HL-60/S4 treated with retinoic acid at 250 ng/mL for 4 days and 3 days (cell line): ENCODE data around the gene RCE1.

Experiments used
- in situ Hi-C: fragments of 300-500 bp; cut with MboI; formaldehyde crosslinking; loops from 2 replicates; pipeline ENCODE4 v1.7.0; 2022; ENCODE audit warnings: low sequenced_read_pairs

RCE1 gene

DNA sequence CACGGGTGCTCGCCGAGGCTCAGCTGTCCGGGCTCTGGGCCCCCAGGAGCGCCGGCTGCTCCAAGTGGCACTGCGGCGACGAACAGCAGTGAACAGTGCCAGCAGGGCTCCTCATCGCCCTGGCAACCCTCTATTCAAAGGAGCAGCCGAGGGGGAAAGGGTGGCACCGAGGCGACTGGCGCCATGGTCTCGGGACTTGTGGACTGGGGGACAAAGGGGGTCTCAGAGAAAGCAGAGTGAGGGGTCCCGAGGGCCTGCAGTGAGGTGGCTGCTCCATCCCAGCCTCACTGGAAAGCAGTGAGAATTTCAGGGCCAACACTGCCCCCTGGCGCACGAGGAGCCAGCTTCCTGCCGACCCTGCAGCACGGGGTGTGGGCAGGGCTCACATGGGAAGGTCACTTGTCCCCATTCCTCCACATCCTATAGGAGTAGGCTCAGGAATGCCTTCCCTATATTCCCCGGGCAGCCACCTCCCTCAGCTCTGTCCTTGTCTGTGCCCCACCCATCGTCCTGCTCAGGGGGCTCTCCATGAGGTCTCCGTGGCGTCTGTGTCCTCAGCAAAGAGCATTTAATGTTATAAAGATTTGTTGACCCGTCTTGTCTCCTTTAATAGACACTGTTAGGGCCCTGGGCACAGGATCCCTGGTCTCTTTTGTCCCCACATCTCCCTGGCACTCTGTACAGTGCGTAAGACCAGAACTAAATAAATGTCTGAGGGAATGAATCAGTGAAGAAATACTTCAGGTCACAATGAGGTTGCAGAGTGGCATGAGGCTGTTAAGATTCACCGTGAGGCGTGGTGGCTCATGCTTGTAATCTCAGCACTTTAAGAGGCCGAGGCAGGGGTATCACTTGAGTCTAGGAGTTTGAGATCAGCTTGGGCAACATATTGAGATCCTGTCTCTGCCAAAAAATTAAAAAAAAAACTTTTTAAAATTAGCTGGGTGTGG is 40.0 kb downstream of the RCE1 start:
- in situ Hi-C loops: no loop called here

DNA sequence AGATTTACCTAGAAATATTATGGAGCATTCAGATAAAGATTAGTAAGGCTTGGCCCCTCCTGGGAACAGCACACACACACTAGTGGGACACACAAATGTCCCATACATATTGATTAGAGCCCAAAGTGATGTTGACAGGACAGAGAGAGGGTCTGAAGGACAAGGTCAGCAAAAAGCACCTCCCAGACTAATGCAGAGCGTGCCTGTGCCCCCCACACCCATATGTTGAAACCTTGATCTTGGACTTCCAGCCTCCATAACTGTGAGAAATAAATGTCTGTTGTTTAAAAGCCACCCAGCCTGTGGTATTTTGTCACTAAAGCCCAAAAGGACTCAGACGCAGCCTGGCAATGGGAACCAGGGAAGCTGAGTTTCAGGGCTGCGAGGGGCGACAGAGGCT is 41.2 kb downstream of the RCE1 start:
- in situ Hi-C loops: no loop called here

GRCh38 chr11:66885469-66885868 is 42.2 kb downstream of the RCE1 start:
- in situ Hi-C loops: no loop called here

DNA sequence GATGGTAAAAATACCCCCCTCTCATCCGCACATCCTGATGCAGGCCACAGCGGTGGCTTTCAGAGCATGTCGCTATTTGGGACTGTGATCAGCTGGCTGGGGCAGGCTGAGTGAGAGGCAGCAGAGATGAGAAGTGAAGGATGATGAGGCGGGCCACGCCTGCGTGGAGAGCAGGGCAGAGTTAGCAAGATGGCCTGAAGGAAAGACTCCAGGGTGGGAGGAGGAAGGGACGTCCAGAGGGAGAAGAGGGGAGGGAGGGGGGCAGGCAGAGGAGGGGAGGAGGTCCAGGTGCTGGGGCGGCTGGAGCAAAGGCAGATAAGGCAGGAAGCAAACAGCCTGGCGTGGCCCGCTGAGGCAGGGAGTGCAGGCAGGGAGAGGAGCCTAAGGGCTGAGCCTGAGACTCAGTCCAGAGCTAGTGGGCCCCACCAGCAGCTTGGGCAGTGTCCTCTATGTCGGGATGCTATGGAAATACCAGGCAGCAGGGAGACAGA is 42.8 kb downstream of the RCE1 start:
- in situ Hi-C loops: no loop called here

DNA sequence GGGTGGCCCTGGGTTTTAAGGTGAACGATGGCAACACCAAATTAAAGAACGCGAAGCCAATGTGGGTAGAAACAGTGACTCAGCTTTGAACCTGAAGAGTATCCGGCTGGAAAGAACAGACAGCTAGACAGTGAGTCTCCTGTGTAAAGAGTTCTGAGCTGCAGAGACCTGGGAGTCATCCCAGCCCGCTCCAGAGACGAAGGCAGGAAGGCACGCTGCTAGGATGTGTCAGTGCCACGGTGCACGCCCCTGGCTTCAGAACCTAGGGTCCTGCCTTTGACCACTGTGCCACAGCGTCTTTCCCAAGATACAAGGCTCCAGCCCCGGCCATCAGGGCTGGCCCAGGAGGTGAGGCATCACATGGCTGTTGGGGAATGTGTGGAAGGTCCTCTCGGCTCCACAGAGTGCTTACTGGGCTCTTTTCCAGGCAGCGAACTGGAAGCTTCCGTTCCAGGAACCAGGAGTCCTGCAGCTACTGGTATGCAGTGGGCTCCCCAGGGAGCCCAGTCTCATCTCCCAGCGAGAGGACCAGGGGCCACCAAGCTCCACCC is 43.5 kb downstream of the RCE1 start:
- in situ Hi-C loops: no loop called here

DNA sequence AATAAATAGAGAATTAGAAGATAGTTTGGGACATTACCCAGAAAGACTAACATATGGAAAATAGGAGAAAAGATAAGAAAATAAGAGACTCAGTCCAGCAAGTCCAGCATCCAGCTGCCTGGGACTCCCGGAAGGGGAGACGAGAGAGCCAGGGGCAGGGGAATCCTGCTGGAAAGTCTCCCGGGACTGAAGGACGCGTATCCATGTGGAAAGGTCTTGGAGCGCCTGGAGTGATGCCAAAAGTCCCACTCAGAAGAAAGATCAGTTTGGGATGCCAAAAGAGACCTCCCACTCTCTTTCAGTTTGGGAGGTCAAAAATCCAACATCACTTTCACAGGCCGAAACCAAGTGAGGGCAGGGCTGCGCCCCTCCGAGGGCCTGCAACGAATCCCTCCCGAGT is 44.3 kb downstream of the RCE1 start:
- in situ Hi-C loops: no loop called here

GRCh38 chr11:66888282-66888681 is 45.0 kb downstream of the RCE1 start:
- in situ Hi-C loops: no loop called here

- in situ Hi-C loops: no loop called here
These were observed 46.7 kb downstream of the RCE1 start for GRCh38 chr11:66889960-66890359.

DNA sequence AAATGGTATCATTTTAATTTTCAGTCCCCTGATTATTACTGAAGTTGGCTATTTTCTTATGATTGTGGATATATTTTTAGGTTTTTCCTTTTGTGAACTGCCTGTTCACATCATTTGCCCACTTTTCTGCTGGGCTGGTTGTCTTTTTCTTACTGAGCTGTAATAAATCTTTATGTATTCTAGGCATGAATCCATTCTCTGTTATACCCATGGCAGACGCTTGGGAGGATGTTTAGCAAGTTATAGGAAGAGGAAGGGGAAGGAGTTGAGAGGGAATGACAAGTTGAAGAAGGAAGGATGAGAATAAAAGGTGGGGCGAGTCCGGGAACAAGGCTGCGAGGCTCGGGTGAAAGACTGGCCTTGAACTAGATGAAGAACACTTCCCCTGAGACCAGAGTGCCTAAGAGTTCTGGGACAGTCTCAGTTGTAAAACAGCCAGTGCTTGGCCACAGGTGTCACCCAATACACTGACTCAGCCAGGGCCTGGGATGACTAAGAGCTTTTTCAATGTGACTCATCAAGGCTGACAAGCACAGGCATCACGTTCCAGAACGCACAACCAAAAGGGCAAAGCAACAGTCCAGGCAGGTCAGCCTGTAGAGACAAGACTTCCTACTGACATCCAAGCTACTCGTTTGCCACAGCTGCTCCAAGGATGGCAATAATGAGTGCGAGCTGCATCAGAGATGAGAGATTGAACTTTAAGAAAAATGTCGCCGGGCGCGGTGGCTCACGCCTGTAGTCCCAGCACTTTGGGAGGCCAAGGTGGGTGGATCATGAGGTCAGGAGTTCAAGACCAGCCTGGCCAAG is 48.8 kb downstream of the RCE1 start:
- in situ Hi-C loops: no loop called here

GRCh38 chr11:66892911-66893310 is 49.7 kb downstream of the RCE1 start:
- in situ Hi-C loops: no loop called here

- in situ Hi-C loops: no loop called here
These were observed 50.9 kb downstream of the RCE1 start for GRCh38 chr11:66894141-66894540.
